K562 (cell line): ENCODE measurements around the gene VEZF1. TPM values are rescaled to one million over a fixed set of nuclear protein-coding genes. Genes with fewer than 3 reads are reported as not detected.

Experiments used
- ATAC-seq: fragments of 200-7000 bp; cut with Tn5 transposase; 3 replicates; pipeline ENCODE4 v1.9.1; 2020; ENCODE audit warnings: moderate library complexity
- BruUV-seq: library from RNA; stranded (reverse); fragments of 400-500 nt; replicated peaks from 2 replicates; lab custom pipeline; 2021; lab: Mats Ljungman, UMichigan
- CTCF ChIA-PET: fragments of 300-600 bp; formaldehyde crosslinking; extraction: SDS; loops from one replicate; lab custom pipeline; 2021; ENCODE audit warnings: low intra/inter-chr PET ratio; lab: Yijun Ruan, JAX
- POLR2A ChIA-PET: fragments of 300-600, 350-650 bp; sonication (Branson Sonifier 250); formaldehyde crosslinking; extraction: SDS; loops from one replicate; lab custom pipeline; 2021; ENCODE audit warnings: antibody characterized with exemption, inconsistent platforms; lab: Yijun Ruan, JAX
- DNase-seq, 4 experiments: peaks; one replicate each; pipeline versions ENCODE4 v3.0.0 to v3.0.0-alpha.2; 2011 to 2018; ENCODE audit warnings: low spot score in 3 of 4, mixed read lengths in 3 of 4; ENCODE audit errors: extremely low read depth in 1 of 4
- FAIRE-seq: peaks from 2 replicates; lab custom pipeline; 2011; peaks lifted over from hg19 to GRCh38; lab: Jason Lieb, UNC
- H2AFZ ChIP-seq: 2 replicates; pipeline ENCODE4 v1.6.0; 2011; ENCODE audit warnings: low read depth, low read length, control low read depth, inconsistent platforms
- H3K27ac ChIP-seq: fragments of 200-600 bp; 3 replicates; pipeline ENCODE4 v1.8.0; 2011; ENCODE audit warnings: low read depth, mild to moderate bottlenecking, control low read depth, inconsistent platforms, low read length, moderate library complexity, mixed read lengths; ENCODE audit errors: extremely low read depth
- H3K27me3 ChIP-seq, 2 experiments: fragments of 300-600 bp in 1 of 2; 2 replicates in 1 of 2; 3 replicates in 1 of 2; pipeline versions ENCODE4 v1.6.0 to v1.8.0; 2011; ENCODE audit warnings: inconsistent platforms in 2 of 2, low read length in 2 of 2, mild to moderate bottlenecking in 1 of 2, mixed read lengths in 1 of 2, moderate library complexity in 1 of 2; ENCODE audit not compliant: control insufficient read depth in 2 of 2, insufficient read depth in 2 of 2
- H3K36me3 ChIP-seq: fragments of 300-600 bp; 3 replicates; pipeline ENCODE4 v1.8.0; 2011; ENCODE audit warnings: mild to moderate bottlenecking, low read length, inconsistent platforms; ENCODE audit not compliant: control insufficient read depth, insufficient read depth
- H3K4me1 ChIP-seq, 2 experiments: fragments of 200-600 bp in 1 of 2; replicated peaks in 1 of 2; 2 replicates in 1 of 2; 3 replicates in 1 of 2; pipeline versions ENCODE4 v1.5.1 to v1.8.0; 2011; ENCODE audit warnings: inconsistent platforms in 2 of 2, low read length in 2 of 2, mild to moderate bottlenecking in 1 of 2, mixed read lengths in 1 of 2, moderate library complexity in 1 of 2; ENCODE audit not compliant: control insufficient read depth in 2 of 2, insufficient read depth in 2 of 2
- H3K4me2 ChIP-seq: 2 replicates; pipeline ENCODE4 v1.6.1; 2011; ENCODE audit warnings: low read length, control low read depth, inconsistent platforms, mixed read lengths; ENCODE audit not compliant: insufficient read depth
- H3K4me3 ChIP-seq: fragments of 200-600 bp; sonication (generic), shearing (Covaris generic); 2 replicates; pipeline ENCODE4 v1.5.1; 2016; ENCODE audit warnings: control low read depth, inconsistent platforms
- H3K79me2 ChIP-seq: fragments of 200-600 bp; 3 replicates; pipeline ENCODE4 v1.8.0; 2011; ENCODE audit warnings: low read length, inconsistent platforms; ENCODE audit not compliant: control insufficient read depth, insufficient read depth
- H3K9ac ChIP-seq, 2 experiments: 2 replicates each; pipeline versions ENCODE4 v1.6.0 to v1.6.1; 2011; ENCODE audit warnings: low read depth in 2 of 2, low read length in 2 of 2, control low read depth in 1 of 2, inconsistent platforms in 1 of 2, mild to moderate bottlenecking in 1 of 2, mixed read lengths in 1 of 2; ENCODE audit not compliant: insufficient read depth in 1 of 2
- H3K9me1 ChIP-seq: one replicate; pipeline ENCODE4 v1.6.0; 2011; ENCODE audit warnings: inconsistent platforms, mild to moderate bottlenecking, low read length, moderate library complexity; ENCODE audit not compliant: control insufficient read depth, insufficient read depth
- H3K9me3 ChIP-seq: replicated peaks from 2 replicates; pipeline ENCODE4 v1.5.1; 2011; ENCODE audit warnings: low read depth, low read length, inconsistent platforms; ENCODE audit not compliant: control insufficient read depth, insufficient read depth
- H4K20me1 ChIP-seq: replicated peaks from 2 replicates; pipeline ENCODE4 v1.6.1; 2011; ENCODE audit warnings: low read length, inconsistent platforms, mixed read lengths; ENCODE audit not compliant: control insufficient read depth, insufficient read depth
- CEBPZ ChIP-seq: fragments of 150-350 bp; IDR thresholded peaks from 2 replicates; pipeline ENCODE4 v1.6.1; 2014; ENCODE audit warnings: low read depth, mild to moderate bottlenecking, low read length, borderline replicate concordance
- COPS2 ChIP-seq: fragments of 450-650 bp; conservative IDR thresholded peaks from 2 replicates; pipeline ENCODE4 v1.6.1; 2016; ENCODE audit warnings: mild to moderate bottlenecking, moderate library complexity
- HMG20A ChIP-seq: fragments of 450-650 bp; formaldehyde crosslinking; conservative IDR thresholded peaks from 2 replicates; pipeline ENCODE4 v1.4.0; 2020; ENCODE audit warnings: mild to moderate bottlenecking, mixed read lengths
- POLR3A ChIP-seq: IDR thresholded peaks from 2 replicates; pipeline ENCODE4 v1.6.1; 2011; ENCODE audit warnings: borderline replicate concordance, mild to moderate bottlenecking, moderate library complexity; ENCODE audit not compliant: insufficient read length, insufficient read depth; ENCODE audit errors: extremely low read depth
- TRIM25 ChIP-seq: fragments of 450-650 bp; IDR thresholded peaks from 2 replicates; pipeline ENCODE4 v1.7.0; 2016; ENCODE audit warnings: borderline replicate concordance
- XRCC5 ChIP-seq: fragments of 200-400 bp; formaldehyde crosslinking; IDR thresholded peaks from 2 replicates; pipeline ENCODE4 v1.6.1; 2017; ENCODE audit warnings: low read depth, mild to moderate bottlenecking, low read length
- ZBTB8A ChIP-seq: fragments of 450-650 bp; IDR thresholded peaks from 2 replicates; pipeline ENCODE4 v1.6.1; 2018; ENCODE audit warnings: mild to moderate bottlenecking, moderate library complexity; ENCODE audit not compliant: partially characterized antibody
- ZNF407 ChIP-seq: fragments of 450-650 bp; IDR thresholded peaks from 2 replicates; pipeline ENCODE4 v1.6.1; 2016; ENCODE audit warnings: low read depth
- WGBS: fragments of 100-300 bp; shearing (Covaris generic); methylation state at CpG from one replicate; pipeline ENCODE4 v1.1.6; 2016; ENCODE audit warnings: low coverage, mixed read lengths; ENCODE audit not compliant: insufficient coverage; ENCODE audit errors: missing lambda C conversion rate; 5-methylcytosine and 5-hydroxymethylcytosine counted together
- in situ Hi-C: fragments of 300-500 bp; cut with MboI; formaldehyde crosslinking; loops from 4 replicates; pipeline ENCODE4 v1.15.0; 2018; ENCODE audit warnings: inconsistent platforms, mixed read lengths
- intact Hi-C: fragments of 100-400 bp; cut with micrococcal nuclease; formaldehyde crosslinking; loops from 2 replicates; pipeline ENCODE4 v1.14.2; 2022
- polyA plus RNA-seq, 8 experiments: library from polyadenylated mRNA; depleted of rRNA in 4 of 8; stranded (reverse) in 5 of 8; unstranded in 3 of 8; fragments of >200 nt; fragmentation: Nextera tagmentation in 2 of 8; fragmentation: Illumina TruSeq in 1 of 8; extraction: Ambion mirVana in 2 of 8; extraction: Trizol in 1 of 8; gene quantifications; 2 replicates each; pipeline versions ENCODE4 v1.2.1 to v1.2.3, GENCODE V29; 2011 to 2014; ENCODE audit warnings: inconsistent platforms in 1 of 8, missing spikeins in 1 of 8
- total RNA-seq, 7 experiments: library from RNA; depleted of rRNA in 6 of 7; stranded (reverse); fragments of >200 nt in 6 of 7; fragmentation: Illumina TruSeq in 2 of 7; extraction: Trizol in 2 of 7; gene quantifications; 2 replicates each; pipeline versions ENCODE4 v1.2.1 to v1.2.3, GENCODE V29; 2011 to 2021; ENCODE audit warnings: low replicate concordance in 1 of 7

Gene VEZF1
- total and polyA plus RNA-seq, 9 of the 15 experiments (the other 6 are each of a cell fraction or from before 2014, with no cell fraction given), result 9.5 to 33.4 (median 22.1) TPM

DNA sequence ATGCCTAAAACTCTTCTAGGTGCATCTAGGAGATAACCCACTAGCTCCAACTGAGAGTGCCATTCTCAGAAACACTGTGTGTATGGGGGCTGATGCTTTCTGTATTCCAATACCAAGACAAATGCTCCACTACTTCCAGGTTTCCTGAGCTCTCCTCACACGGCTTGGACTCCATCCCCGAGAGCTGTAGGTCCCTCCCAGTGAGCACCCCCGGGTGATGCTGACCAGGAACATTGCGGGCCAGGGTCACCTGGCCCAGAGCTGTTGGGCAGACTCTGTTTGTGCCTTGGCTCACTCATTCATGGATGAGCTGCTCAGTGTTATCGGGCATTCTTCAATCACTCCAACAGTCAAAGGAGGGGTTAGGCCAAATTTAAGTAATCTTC lies 39.9 kb downstream of the VEZF1 start:
- no TSS peak for BruUV-seq
- no peak for TF ChIP-seq COPS2
- TF ChIP-seq HMG20A (CRISPR knock-in tag), result no peak
- no peak for TF ChIP-seq ZBTB8A
- TF ChIP-seq CEBPZ, result no peak
- no peak for TF ChIP-seq ZNF407
- TF ChIP-seq XRCC5, result no peak
- no peak for TF ChIP-seq TRIM25
- no peak for TF ChIP-seq POLR3A

More for the DNA sequence above, 39.9 kb downstream of the VEZF1 start:
- in situ Hi-C loops, result no loop called here
- no peak for DNase-seq
- H3K27ac ChIP-seq, result no peak overlapping the region
- no peaks in the 10 kb centered on the region for H3K79me2 ChIP-seq
- ChIA-PET POLR2A (interaction anchor here (0.8 to 1.3 kb wide), 3 partner anchors 9 to 49 kb away, joined by 4 to 6 read pairs (median 5); no protein-coding TSS in a partner anchor), CTCF (interaction anchor here (0.7 kb wide), 1 partner anchor 216 kb away, joined by 3 read pairs; no protein-coding TSS in a partner anchor)
- intact Hi-C loops, result loop anchor here (2.0 kb wide), 1 partner anchor 41 kb away; the partner anchor contains the start of gene VEZF1
- WGBS, result 51% methylated on average over 5 of the region's 5 CpGs
- no peak overlapping the region for H3K4me3 ChIP-seq
- H3K4me2 ChIP-seq, result no peak overlapping the region
- no peaks in the 10 kb centered on the region for H3K9me1 ChIP-seq
- H3K9me3 ChIP-seq, result no peaks in the 10 kb centered on the region
- no peaks in the 10 kb centered on the region for H3K27me3 ChIP-seq
- H4K20me1 ChIP-seq, result no peaks in the 10 kb centered on the region
- FAIRE-seq, result no peak
- peaks cover 12 to 35% of the 10 kb centered on the region in 2 experiments; a peak in 4 of 5 replicates for H3K4me1 ChIP-seq
- no peak for ATAC-seq
- no peak overlapping the region for H3K9ac ChIP-seq
- H3K36me3 ChIP-seq, result no peaks in the 10 kb centered on the region
- no peak overlapping the region for H2AFZ ChIP-seq
